ENCODE results near the gene MYO1D.

MYO1D gene

GRCh38 chr17:32917081-32917480 is 40.2 kb upstream of the MYO1D start:
- TF ChIP-seq ZNF70 (CRISPR knock-in tag; IDR thresholded peaks at IDR 0.05) (no peak), ESRRG (CRISPR knock-in tag; IDR thresholded peaks at IDR 0.05) (no peak), TCF4 (CRISPR knock-in tag; IDR thresholded peaks at IDR 0.05; ENCODE audit: borderline replicate concordance) (no peak), PPARA (CRISPR knock-in tag; IDR thresholded peaks at IDR 0.05; ENCODE audit: borderline replicate concordance) (no peak), ZFP3 (CRISPR knock-in tag; IDR thresholded peaks at IDR 0.05) (no peak), ZC3H10 (CRISPR knock-in tag; IDR thresholded peaks at IDR 0.05) (no peak)

GRCh38 chr17:32916134-32916533 is 39.2 kb upstream of the MYO1D start:
- no peak for TF ChIP-seq RARB (CRISPR knock-in tag; IDR thresholded peaks at IDR 0.05)
- ATAC-seq: no peak

More at GRCh38 chr17:32917081-32917480, 40.2 kb upstream of the MYO1D start:
- ATAC-seq: no peak

GRCh38 chr17:32915245-32915644 is 38.3 kb upstream of the MYO1D start:
- no peak for TF ChIP-seq CREB5 (CRISPR knock-in tag; IDR thresholded peaks at IDR 0.05; ENCODE audit: low read depth)
- TF ChIP-seq POU6F1 (CRISPR knock-in tag; IDR thresholded peaks at IDR 0.05; ENCODE audit: borderline replicate concordance, low read depth): no peak

GRCh38 chr17:32914181-32914580 is 37.3 kb upstream of the MYO1D start:
- ATAC-seq: no peak

More at GRCh38 chr17:32915245-32915644, 38.3 kb upstream of the MYO1D start:
- no peak for ATAC-seq

More at GRCh38 chr17:32914181-32914580, 37.3 kb upstream of the MYO1D start:
- TF ChIP-seq PPARA (CRISPR knock-in tag; IDR thresholded peaks at IDR 0.05; ENCODE audit: borderline replicate concordance) (no peak), PATZ1 (CRISPR knock-in tag; IDR thresholded peaks at IDR 0.05; ENCODE audit: borderline replicate concordance) (no peak), TOX (CRISPR knock-in tag; IDR thresholded peaks at IDR 0.05; ENCODE audit: borderline replicate concordance) (no peak), RARB (CRISPR knock-in tag; IDR thresholded peaks at IDR 0.05) (no peak), TSHZ2 (CRISPR knock-in tag; IDR thresholded peaks at IDR 0.05) (no peak), POU6F1 (CRISPR knock-in tag; IDR thresholded peaks at IDR 0.05; ENCODE audit: borderline replicate concordance, low read depth) (no peak), ESRRG (CRISPR knock-in tag; IDR thresholded peaks at IDR 0.05) (no peak)
